ENCODE results near the gene RIC3. TPM values are rescaled to one million over a fixed set of nuclear protein-coding genes. Genes with fewer than 3 reads are reported as not detected.
A peak's percentile ranks its signal among the peaks of the same experiment; 100 is the strongest.

RIC3 gene
- total and polyA plus RNA-seq, 2 donors (not counting 1 experiment from before 2014, with no cell fraction given): not detected

DNA sequence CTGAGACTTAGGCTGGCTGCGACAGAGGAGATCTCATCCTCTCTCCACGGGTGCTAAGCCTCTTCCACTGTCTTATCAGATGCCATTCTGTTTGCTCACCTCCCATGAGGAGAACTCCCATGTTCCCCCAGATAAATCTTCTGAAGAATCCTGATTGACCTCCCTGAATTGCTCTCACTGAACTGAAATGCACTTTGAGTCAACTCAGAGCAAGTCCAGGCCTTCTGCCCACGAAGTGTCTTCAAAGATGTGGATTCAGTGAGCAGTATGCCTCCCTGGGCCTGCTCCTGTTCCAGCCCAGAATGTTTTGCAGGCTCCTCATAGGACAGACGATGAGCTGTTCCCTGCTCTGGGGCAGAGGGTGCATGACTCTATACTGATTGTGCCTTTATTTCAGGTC, 70.5 kb downstream of the RIC3 start:
- no peak overlapping the region for H2AFZ ChIP-seq (ENCODE audit: low read length)
- no peaks in the 10 kb centered on the region for H3K79me2 ChIP-seq (ENCODE audit: control insufficient read depth, insufficient read depth, low read length)
- H3K4me2 ChIP-seq (ENCODE audit: extremely low read depth, insufficient read depth, low read length): no peak overlapping the region

DNA sequence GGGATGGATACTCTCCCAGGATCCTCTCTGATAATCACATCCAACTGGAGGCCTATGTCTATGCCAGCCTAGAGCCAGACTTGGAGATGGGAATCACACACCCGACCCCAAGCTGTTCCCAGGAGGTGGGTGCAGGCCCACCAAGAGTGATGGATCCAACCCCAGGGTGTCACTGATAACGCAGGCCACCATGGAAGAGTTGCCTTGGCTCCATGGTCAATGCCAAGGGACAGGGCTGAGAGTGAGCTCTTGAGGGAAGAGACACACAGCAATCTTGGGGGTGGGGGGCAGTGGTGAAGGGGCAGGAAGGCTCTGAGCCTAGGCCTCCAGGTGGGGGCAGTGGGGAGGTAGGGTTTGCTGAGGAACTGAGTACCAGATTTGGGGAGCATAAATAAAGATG, 70.9 kb downstream of the RIC3 start:
- H3K36me3 ChIP-seq (ENCODE audit: control insufficient read depth, insufficient read depth, low read length): peaks cover 3% of the 10 kb centered on the region
- no peak overlapping the region for H3K27ac ChIP-seq (ENCODE audit: insufficient read depth, low read length)
- no peak overlapping the region for H3K9ac ChIP-seq (ENCODE audit: insufficient read depth, low read length)

More for the DNA sequence above, 70.5 kb downstream of the RIC3 start:
- Histone ChIP-seq H3K4me3 (replicated peaks in 1 of 4; ENCODE audit: control extremely low read depth in 1 of 4, insufficient read depth in 1 of 4, low read depth in 3 of 4, low read length in 4 of 4) (no peak overlapping the region), H3K27ac (ENCODE audit: insufficient read depth, low read length) (no peak overlapping the region), H3K4me1 (ENCODE audit: control insufficient read depth, extremely low read depth, insufficient read depth, low read length) (peaks cover 6% of the 10 kb centered on the region), H3K9ac (ENCODE audit: insufficient read depth, low read length) (no peak overlapping the region), H3K9me3 (ENCODE audit: control insufficient read depth, insufficient read depth, low read depth, low read length) (no peaks in the 10 kb centered on the region), H3K27me3 (ENCODE audit: control insufficient read depth, insufficient read depth, low read length) (no peaks in the 10 kb centered on the region), H4K20me1 (ENCODE audit: control insufficient read depth, extremely low read depth, insufficient read depth, low read length) (no peaks in the 10 kb centered on the region), H3K36me3 (ENCODE audit: control insufficient read depth, insufficient read depth, low read length) (peaks cover 3% of the 10 kb centered on the region)
- TF ChIP-seq EZH2 (IDR thresholded peaks at IDR 0.05; ENCODE audit: low read length, missing control alignments): no peak
- no peak for TF ChIP-seq CTCF (conservative IDR thresholded peaks at IDR 0.05 in 1 of 2, IDR thresholded peaks at IDR 0.05 in 1 of 2; ENCODE audit: low read depth in 1 of 2, low read length in 2 of 2)
- peak in 1 of 2 donors; percentile 61 for DNase-seq (ENCODE audit: low read depth in 2 of 2)

DNA sequence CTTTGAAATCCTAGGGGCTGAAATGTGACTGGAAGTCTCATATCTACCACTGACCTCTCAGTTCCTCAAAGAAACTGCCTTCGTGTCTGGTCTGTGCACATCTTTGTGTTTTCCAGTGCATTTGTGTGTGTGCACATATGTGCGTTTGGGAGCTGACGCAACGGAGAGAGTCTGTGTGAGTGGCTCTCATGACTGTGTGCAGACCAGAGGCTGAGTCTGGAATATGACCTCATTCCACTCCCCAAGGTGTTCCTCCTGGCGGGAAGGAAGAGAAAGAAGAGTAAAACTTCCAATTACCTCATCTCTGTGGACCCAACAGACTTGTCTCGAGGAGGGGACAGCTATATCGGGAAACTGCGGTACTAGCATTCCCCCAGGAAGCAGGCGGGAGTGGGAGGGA, 71.4 kb downstream of the RIC3 start:
- H3K4me1 ChIP-seq (ENCODE audit: control insufficient read depth, extremely low read depth, insufficient read depth, low read length): peaks cover 6% of the 10 kb centered on the region
- no peak overlapping the region for H3K27ac ChIP-seq (ENCODE audit: insufficient read depth, low read length)
- H3K27me3 ChIP-seq (ENCODE audit: control insufficient read depth, insufficient read depth, low read length): no peaks in the 10 kb centered on the region
- no peak overlapping the region for H3K4me3 ChIP-seq (replicated peaks in 1 of 4; ENCODE audit: control extremely low read depth in 1 of 4, insufficient read depth in 1 of 4, low read depth in 3 of 4, low read length in 4 of 4)
- no peak overlapping the region for H3K9ac ChIP-seq (ENCODE audit: insufficient read depth, low read length)
- no peaks in the 10 kb centered on the region for H3K79me2 ChIP-seq (ENCODE audit: control insufficient read depth, insufficient read depth, low read length)
- DNase-seq (ENCODE audit: low read depth in 2 of 2): no peak
- no peaks in the 10 kb centered on the region for H4K20me1 ChIP-seq (ENCODE audit: control insufficient read depth, extremely low read depth, insufficient read depth, low read length)
- H2AFZ ChIP-seq (ENCODE audit: low read length): no peak overlapping the region
- no peak for TF ChIP-seq CTCF (conservative IDR thresholded peaks at IDR 0.05 in 1 of 2, IDR thresholded peaks at IDR 0.05 in 1 of 2; ENCODE audit: low read depth in 1 of 2, low read length in 2 of 2)
- no peak for TF ChIP-seq EZH2 (IDR thresholded peaks at IDR 0.05; ENCODE audit: low read length, missing control alignments)
- H3K4me2 ChIP-seq (ENCODE audit: extremely low read depth, insufficient read depth, low read length): no peak overlapping the region
- H3K36me3 ChIP-seq (ENCODE audit: control insufficient read depth, insufficient read depth, low read length): peaks cover 3% of the 10 kb centered on the region
- no peaks in the 10 kb centered on the region for H3K9me3 ChIP-seq (ENCODE audit: control insufficient read depth, insufficient read depth, low read depth, low read length)

More for the DNA sequence above, 70.9 kb downstream of the RIC3 start:
- no peak for TF ChIP-seq EZH2 (IDR thresholded peaks at IDR 0.05; ENCODE audit: low read length, missing control alignments)
- TF ChIP-seq CTCF (conservative IDR thresholded peaks at IDR 0.05 in 1 of 2, IDR thresholded peaks at IDR 0.05 in 1 of 2; ENCODE audit: low read depth in 1 of 2, low read length in 2 of 2): no peak
- no peak overlapping the region for H3K4me3 ChIP-seq (replicated peaks in 1 of 4; ENCODE audit: control extremely low read depth in 1 of 4, insufficient read depth in 1 of 4, low read depth in 3 of 4, low read length in 4 of 4)
- no peaks in the 10 kb centered on the region for H3K9me3 ChIP-seq (ENCODE audit: control insufficient read depth, insufficient read depth, low read depth, low read length)
- no peaks in the 10 kb centered on the region for H3K27me3 ChIP-seq (ENCODE audit: control insufficient read depth, insufficient read depth, low read length)
- H2AFZ ChIP-seq (ENCODE audit: low read length): no peak overlapping the region
- H4K20me1 ChIP-seq (ENCODE audit: control insufficient read depth, extremely low read depth, insufficient read depth, low read length): no peaks in the 10 kb centered on the region
- no peak overlapping the region for H3K4me2 ChIP-seq (ENCODE audit: extremely low read depth, insufficient read depth, low read length)
- no peaks in the 10 kb centered on the region for H3K79me2 ChIP-seq (ENCODE audit: control insufficient read depth, insufficient read depth, low read length)
- peaks cover 6% of the 10 kb centered on the region for H3K4me1 ChIP-seq (ENCODE audit: control insufficient read depth, extremely low read depth, insufficient read depth, low read length)
- DNase-seq (ENCODE audit: low read depth in 2 of 2): no peak
